HG03064 (cell line): ENCODE measurements around the gene CDC42BPA.
"Not testable (repeated sequence)": the region's sequence is repeated elsewhere in the genome, so short reads cannot be mapped to it uniquely, and the experiment has no call there.

Experiments used
- ATAC-seq: cut with Tn5 transposase; IDR thresholded peaks from one replicate; pipeline ENCODE4 v1.9.1; 2021; ENCODE audit warnings: low read depth; ENCODE audit not compliant: unreplicated experiment

Gene CDC42BPA

GRCh38 chr1:227004796-227005195 lies 313.5 kb downstream of the CDC42BPA start:
- no peak for ATAC-seq

- ATAC-seq = no peak
These were observed 315.1 kb downstream of the CDC42BPA start for GRCh38 chr1:227003165-227003564.

GRCh38 chr1:227002531-227003049 lies 315.7 kb downstream of the CDC42BPA start:
- ATAC-seq = no peak

GRCh38 chr1:226999579-226999978 lies 318.7 kb downstream of the CDC42BPA start:
- not testable (repeated sequence) for ATAC-seq

- ATAC-seq = peak; percentile 98
These were observed 322.6 kb downstream of the CDC42BPA start for GRCh38 chr1:226995365-226996332.

- no peak for ATAC-seq
These were observed 323.5 kb downstream of the CDC42BPA start for GRCh38 chr1:226994586-226995364.

GRCh38 chr1:226993814-226994585 lies 324.3 kb downstream of the CDC42BPA start:
- ATAC-seq = no peak

- ATAC-seq = no peak
These were observed 326.4 kb downstream of the CDC42BPA start for GRCh38 chr1:226991920-226992319.

- ATAC-seq = peak; percentile 71
These were observed 328.1 kb downstream of the CDC42BPA start for GRCh38 chr1:226990133-226990716.

GRCh38 chr1:226989085-226989920 lies 329.0 kb downstream of the CDC42BPA start:
- ATAC-seq = no peak

- no peak for ATAC-seq
These were observed 330.0 kb downstream of the CDC42BPA start for GRCh38 chr1:226988334-226988666.

- no peak for ATAC-seq
These were observed 330.5 kb downstream of the CDC42BPA start for GRCh38 chr1:226987623-226988333.

GRCh38 chr1:226987179-226987536 lies 331.1 kb downstream of the CDC42BPA start:
- ATAC-seq = no peak

GRCh38 chr1:226986496-226987178 lies 331.7 kb downstream of the CDC42BPA start:
- ATAC-seq = no peak

GRCh38 chr1:226985839-226986463 lies 332.3 kb downstream of the CDC42BPA start:
- no peak for ATAC-seq

- ATAC-seq = no peak
These were observed 333.0 kb downstream of the CDC42BPA start for GRCh38 chr1:226985239-226985838.

- ATAC-seq = no peak
These were observed 333.6 kb downstream of the CDC42BPA start for GRCh38 chr1:226984521-226985238.
